GM13976 (cell line): Measurements from ENCODE around the gene SNX4.
"Not testable (repeated sequence)": the region's sequence is repeated elsewhere in the genome, so short reads cannot be mapped to it uniquely, and the experiment has no call there.

ENCODE experiments used
- DNase-seq: peaks from one replicate; pipeline ENCODE4 v3.0.0; 2012; ENCODE audit warnings: low spot score
- in situ Hi-C: fragments of 300-500 bp; cut with MboI; formaldehyde crosslinking; loops from one replicate; pipeline ENCODE4 v1.12.0; 2022; ENCODE audit warnings: low sequenced_read_pairs, mixed read lengths, inconsistent platforms; ENCODE audit not compliant: unreplicated experiment
- TF ChIP-seq, protein P1 (sequence below): IDR thresholded peaks from 2 replicates; pipeline ENCODE4 v1.5.1; 2012; ENCODE audit warnings: borderline replicate concordance, mild to moderate bottlenecking; ENCODE audit not compliant: insufficient read depth; ENCODE audit errors: extremely low read depth, missing control alignments, control extremely low read depth

The SNX4 gene

DNA sequence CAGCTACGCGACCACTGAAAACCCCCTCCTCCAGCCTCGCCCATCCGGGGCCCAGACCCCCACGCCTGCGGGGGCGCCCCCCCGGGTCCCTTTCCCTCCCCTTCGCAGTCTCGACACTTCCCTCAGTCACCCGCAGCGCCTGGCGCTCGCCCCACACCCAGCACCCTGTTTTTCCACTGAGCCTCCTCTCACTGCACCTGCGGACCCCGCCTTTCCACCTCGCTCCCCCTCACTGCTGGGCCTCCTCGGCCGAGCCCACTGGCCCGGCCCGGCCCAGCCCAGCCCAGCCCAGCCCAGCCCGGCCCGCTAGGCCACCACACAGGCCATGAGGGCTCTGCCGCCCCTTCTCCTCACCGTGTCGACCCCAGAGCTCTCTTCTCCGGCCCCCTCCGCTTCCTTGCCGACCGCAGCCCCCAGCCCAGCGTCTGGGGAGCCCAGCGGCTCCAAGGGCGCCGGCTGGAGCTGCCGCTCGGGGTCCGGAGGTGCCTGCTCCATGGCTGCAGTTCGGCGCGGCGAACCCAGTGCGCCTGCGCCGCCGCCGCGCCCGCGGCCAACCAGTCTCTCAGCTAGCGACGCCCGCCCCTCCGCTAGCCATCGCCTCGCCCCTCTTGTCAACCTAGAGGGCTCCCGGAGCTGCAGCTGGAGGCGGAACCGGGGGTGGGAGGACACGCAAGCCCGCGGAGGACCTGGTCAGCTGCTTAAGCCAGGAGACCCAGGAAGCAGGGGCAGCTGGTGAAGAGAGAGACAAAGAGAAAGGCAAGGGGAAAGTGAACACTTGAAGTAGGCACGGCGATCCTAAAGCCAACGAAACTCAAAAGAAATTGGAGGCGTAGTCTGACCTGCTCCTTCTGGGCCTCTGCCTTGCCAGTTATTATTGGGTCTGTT, at the start of gene SNX4:
TSS of gene SNX4 (minus strand) at position 525 of the 885 bp plus-strand sequence. CDS start at position 495, 30 bp downstream.
- TF ChIP-seq, protein P1, sequence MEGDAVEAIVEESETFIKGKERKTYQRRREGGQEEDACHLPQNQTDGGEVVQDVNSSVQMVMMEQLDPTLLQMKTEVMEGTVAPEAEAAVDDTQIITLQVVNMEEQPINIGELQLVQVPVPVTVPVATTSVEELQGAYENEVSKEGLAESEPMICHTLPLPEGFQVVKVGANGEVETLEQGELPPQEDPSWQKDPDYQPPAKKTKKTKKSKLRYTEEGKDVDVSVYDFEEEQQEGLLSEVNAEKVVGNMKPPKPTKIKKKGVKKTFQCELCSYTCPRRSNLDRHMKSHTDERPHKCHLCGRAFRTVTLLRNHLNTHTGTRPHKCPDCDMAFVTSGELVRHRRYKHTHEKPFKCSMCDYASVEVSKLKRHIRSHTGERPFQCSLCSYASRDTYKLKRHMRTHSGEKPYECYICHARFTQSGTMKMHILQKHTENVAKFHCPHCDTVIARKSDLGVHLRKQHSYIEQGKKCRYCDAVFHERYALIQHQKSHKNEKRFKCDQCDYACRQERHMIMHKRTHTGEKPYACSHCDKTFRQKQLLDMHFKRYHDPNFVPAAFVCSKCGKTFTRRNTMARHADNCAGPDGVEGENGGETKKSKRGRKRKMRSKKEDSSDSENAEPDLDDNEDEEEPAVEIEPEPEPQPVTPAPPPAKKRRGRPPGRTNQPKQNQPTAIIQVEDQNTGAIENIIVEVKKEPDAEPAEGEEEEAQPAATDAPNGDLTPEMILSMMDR = no peak
- in situ Hi-C loops = no loop called here
- peak; percentile 93 for DNase-seq

DNA sequence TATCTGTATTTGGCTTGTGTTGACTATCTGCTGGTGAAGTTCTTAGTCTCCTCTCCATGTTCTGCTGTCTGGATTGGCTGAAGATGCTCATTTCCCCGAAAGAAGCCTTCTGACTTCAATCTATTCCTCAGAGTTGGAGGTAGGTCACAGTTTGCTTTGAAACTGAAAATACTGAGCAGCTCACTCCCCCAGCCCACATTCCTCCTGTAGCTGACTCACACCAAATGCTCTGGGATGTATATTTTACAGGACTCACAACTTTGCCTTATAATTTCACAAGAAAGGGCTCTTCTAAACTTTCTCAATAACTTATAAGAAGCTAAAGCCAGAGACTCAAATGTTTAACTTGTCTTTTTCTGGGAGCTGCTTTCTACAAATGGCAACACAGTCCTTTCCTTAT, 36.3 kb upstream of the SNX4 start:
- TF ChIP-seq, protein P1 = no peak
- DNase-seq = no peak
- in situ Hi-C loops = no loop called here

DNA sequence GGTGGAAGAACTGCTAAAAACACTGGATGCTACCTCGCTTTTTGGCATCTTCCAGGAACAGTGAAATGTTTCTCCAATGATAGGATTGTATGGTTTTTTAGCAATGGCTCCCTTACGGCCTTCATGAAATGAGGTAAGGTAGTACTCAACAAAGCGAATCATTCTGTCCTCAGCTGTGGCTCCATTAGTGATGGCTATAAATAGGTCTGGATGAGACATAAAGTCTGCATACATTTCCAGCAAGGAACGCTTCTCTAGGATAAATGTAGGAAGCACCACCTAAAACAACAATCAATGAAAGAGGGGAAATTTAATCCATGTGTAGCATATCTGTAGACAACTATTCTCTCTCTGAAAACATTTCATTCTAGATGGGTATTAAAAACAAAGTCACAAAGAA, 32.4 kb upstream of the SNX4 start:
- no peak for DNase-seq
- in situ Hi-C loops = no loop called here
- TF ChIP-seq, protein P1 = no peak

DNA sequence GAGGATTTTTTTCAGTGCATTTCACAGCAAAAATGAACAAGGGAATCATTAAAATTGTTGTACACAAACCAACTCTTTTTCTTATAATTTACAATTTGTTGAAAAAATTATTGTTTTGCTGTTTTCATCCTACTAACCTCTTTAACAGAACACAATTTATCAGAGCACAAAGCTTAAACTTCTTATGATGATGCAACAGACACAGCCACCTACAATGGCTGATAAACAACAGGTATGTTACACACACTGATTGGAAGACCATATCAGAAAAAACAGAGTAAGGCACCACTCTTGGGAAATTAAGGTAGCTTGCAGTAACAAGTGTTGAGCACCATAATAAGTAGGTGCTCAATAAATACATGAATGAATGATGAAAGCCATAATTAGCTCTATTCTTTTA, 8.9 kb upstream of the SNX4 start:
- no peak for DNase-seq
- TF ChIP-seq, protein P1 = no peak
- in situ Hi-C loops = no loop called here

DNA sequence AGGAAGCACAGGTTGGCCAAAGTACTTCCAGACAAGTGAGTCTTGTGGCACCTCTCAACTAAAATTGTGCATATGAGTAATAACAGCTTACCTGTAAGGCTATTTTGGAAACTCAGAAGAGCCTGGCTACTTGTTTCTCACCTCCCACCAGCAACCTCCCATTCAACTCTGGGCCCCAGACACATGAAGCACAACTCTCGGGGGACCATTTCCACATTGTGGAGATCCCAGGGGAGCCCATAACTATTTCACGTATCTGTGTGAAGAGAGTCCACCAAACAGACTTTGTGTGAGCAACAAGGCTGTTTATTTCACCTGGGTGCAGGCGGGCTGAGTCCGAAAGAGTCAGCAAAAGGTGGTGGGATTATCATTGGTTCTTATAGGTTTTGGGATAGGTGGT, 5.2 kb upstream of the SNX4 start:
- no peak for DNase-seq
- TF ChIP-seq, protein P1 = no peak
- in situ Hi-C loops = no loop called here

DNA sequence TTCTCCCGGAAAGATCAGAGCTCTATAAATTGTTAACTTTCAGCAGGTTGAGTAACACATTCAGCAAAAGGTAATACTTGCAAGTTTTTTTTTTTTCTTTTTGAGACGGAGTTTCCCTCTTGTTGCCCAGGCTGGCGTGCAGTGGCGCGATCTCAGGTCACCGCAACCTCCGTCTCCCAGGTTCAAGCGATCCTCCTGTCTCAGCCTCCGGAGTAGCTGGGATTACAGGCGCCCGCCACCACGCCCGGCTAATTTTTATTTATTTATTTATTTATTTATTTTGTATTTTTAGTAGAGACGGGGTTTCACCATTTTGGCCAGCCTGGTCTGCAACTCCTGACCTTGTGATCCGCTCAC, 539 bp upstream of the SNX4 start:
- in situ Hi-C loops = not testable (repeated sequence)

DNA sequence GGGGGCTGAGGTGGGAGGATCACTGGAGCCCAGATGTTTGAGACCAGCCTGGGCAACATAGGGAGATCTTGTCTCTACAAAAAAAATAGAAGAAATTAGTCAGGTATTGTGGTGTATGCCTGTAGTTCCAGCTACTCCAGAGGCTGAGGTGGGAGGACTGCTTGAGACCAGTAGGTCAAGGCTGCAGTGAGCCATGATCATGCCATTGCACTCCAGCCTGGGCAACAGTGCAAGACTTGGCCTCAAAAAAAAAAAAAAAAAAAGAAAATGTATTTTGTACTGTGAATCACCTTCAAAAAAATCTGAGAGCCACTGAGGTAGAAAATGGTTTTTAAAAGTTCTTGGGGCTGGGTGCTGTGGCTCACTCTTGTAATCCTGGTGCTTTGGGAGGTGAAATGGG, 4.6 kb downstream of the SNX4 start:
- in situ Hi-C loops = no loop called here
- TF ChIP-seq, protein P1 = no peak
- DNase-seq = no peak

More for the DNA sequence above, 539 bp upstream of the SNX4 start:
- not testable (repeated sequence) for DNase-seq
